C4-2B (cell line): Measurements from ENCODE around the gene NBAS.

Experiments
- CTCF ChIP-seq: fragments of 450-650 bp; conservative IDR thresholded peaks from 2 replicates; pipeline ENCODE4 v1.5.1; 2017; ENCODE audit warnings: mild to moderate bottlenecking
- ZFX ChIP-seq: fragments of 450-650 bp; IDR thresholded peaks from 2 replicates; pipeline ENCODE4 v1.6.1; 2017

- TF ChIP-seq CTCF, result no peak
- TF ChIP-seq ZFX, result no peak
These were observed 401.9 kb downstream of the NBAS start for GRCh38 chr2:15159206-15159605.
